Activated naive CD8-positive, alpha-beta T cell treated with anti-CD3 and anti-CD28 coated beads, Interleukin-2, amount 50 U/mL, for 16 hours (primary cell): ENCODE measurements around the gene SLC35E2B.
"Not testable (repeated sequence)": the region's sequence is repeated elsewhere in the genome, so short reads cannot be mapped to it uniquely, and the experiment has no call there.

ENCODE experiments used
- DNase-seq: peaks from one replicate; pipeline ENCODE4 v3.0.0-alpha.2; 2020; ENCODE audit warnings: low read depth, low spot score

The SLC35E2B gene

DNA sequence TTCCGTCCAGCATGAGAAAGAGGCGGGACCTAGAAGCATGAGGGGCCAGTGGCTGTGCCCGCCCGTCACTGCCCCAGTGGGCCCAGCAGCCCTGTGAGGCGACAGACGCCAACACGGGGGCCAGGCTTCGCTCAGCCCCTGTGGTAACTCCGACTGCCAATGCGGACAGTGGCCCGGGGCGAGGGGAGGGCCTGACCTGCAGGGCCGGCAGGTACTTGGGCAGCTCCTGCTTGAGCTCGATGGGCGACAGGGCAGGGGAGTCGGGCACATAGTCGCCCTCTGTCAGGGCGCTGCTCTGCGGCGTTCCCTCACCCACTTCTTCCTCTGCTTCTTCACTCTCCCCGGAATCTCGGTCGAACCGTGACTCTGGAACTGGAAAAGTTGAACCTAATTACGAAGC is 52.5 kb downstream of the SLC35E2B start:
- not testable (repeated sequence) for DNase-seq

DNA sequence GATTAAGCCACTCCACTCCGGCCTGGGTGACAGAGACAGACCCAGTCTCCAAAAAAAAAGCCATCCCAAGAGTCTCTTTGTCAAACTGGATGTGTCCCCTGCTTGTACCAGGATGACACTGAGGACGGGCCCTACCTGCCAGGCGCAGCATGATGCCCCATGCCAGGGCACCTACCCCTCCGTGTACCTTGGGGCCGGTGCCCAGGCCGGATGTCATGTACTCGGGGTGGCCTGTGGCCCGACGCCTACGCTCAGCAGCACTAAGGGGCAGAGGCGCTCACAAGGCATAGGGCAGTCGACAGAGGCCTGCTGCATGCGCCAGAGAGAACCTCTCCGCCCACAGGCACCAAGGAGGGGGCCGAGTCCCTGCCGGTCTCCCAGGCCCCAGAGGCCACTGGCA is 53.2 kb downstream of the SLC35E2B start:
- not testable (repeated sequence) for DNase-seq

DNA sequence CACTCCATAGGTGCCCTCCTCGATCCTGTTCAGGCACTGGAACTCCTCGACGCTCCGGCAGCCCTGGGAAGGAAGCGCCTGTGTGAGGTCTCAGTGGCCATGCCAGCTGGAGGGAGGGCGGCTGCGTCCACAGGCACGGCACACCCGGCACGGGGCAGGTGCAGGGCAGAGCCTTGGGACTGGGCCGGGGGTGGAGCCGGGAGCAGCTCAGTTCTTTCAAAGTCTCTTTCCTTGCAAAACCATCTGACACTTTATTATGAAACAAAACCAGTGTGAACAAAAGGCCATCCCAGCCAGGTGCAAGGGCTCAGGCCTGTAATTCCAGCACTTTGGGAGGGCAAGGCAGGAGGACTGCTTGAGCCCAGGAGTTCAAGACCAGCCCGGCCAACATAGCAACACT is 54.1 kb downstream of the SLC35E2B start:
- DNase-seq: not testable (repeated sequence)

DNA sequence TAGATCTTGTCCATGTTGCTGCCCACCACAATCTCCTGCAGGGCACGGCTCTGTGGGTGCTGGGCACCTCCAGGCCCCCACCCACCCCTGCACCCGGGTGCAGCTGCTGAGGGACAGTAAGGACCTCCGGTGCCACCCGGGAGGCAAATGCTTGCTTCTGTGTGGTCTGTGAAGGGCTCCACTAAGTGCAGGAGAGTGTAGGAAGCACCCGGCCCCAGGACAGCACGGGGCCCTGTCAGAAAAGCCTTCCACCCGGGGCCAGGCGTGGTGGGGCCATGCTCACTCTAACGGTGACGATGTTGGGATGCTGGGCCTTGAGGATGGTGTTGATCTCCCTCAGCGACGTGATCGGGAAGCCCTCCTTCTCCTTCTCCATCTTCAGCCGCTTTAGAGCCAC is 55.1 kb downstream of the SLC35E2B start:
- not testable (repeated sequence) for DNase-seq

DNA sequence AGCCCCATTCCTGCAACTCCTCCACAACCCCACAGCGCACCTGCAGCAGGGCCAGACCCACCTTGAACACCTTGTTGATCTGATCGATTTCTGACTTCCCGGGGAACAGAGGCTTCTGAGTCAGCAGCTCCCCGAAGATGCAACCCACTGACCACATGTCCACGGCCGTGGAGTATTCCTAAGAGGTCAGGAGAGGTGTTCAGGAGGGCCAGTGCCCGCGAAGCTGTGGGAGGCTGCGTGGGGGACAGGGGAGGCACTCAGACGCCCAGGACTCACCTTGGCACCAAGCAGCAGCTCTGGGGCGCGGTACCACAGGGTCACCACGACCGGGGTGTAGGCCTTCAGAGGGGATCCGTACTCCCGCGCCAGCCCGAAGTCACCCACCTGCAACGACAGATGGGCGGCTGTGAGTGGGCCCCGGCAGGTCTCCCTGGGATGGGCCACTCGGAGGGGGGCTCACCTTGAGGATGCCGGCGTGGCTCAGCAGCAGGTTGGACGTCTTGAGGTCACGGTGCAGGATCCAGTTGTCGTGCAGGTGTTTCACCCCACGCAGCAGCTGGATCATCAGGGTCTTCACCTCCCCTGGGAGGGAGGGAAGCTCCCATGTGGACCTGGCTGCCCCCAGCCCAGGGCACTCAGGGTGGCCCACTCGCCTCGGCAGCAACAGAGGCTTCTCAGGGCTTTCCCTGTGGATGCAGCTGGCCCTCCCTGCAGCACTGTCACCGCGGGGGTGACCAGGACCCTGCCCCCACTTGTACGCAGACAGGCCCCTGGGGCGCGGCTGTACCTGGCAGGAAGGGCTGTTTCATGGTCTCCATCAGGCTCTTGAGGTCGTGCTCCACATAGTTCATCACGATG is 55.7 kb downstream of the SLC35E2B start:
- DNase-seq: not testable (repeated sequence)

DNA sequence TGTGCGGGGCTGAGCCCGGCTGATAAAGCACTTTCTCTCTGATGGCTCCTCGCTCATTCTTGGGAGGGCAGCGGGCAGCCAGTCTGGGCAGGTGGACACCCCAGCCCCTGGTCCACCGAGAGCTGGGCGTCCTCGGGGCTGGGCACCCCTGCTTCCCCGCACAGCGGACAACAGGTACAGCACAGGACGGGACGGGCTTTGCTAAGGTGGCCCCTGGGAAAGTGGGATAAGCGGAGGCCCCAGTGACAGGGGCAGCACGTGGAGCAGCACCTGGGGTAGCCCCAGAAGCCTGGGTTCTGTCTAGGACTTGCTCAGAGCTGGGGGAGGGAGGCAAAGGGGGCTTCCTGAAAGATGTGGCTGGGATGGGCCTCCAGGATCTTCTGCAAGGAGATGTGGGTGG is 58.0 kb downstream of the SLC35E2B start:
- DNase-seq: not testable (repeated sequence)

DNA sequence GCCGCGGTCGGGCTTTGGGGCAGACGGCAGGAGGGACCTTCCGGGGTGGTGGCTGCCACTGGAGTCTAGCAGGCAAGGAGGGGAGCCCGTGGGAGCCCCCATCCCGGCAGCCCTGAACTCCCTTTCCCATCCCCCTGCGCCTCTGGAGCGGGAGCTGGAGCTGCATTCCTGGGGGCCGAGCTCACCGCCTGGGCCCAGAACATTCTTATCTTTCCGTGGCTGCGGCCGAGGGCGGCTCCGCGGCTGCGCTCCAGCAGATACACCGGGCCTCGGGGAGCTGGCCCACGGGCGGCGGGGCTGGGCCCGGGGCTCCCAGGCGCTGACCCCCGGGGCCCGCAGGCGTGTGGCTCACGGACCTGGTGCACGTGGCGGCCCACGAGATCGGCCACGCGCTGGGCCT is 59.2 kb downstream of the SLC35E2B start:
- not testable (repeated sequence) for DNase-seq

DNA sequence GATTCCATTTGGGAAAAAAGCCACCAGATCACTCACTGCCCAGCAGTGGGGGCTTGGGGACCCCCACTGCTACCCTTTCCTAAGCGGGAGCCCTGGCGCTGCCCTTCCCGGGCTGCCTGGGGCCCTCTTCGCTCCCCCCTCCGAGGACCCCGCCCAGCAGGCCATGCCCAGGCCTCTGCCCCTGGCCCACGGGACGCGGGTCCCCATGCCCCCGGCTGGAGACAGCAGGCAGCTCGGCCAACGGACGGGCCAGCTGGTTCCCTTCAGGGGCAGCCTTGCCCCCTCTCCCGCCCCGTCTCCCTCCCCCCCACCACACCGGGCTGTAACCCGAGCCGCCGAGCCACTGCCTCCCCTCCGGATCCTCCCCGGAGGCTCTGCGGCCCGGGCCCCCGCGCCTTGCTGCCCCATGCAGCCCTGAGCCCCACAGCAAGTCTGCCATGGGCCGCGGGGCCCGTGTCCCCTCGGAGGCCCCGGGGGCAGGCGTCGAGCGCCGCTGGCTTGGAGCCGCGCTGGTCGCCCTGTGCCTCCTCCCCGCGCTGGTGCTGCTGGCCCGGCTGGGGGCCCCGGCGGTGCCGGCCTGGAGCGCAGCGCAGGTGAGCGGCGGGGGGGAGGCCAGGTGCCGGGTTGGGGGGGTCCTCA is 60.7 kb downstream of the SLC35E2B start, which contains the start of gene MMP23B:
MMP23B (plus strand) TSS at position 392 of the 639 bp plus-strand sequence; CDS start at position 438, 46 bp downstream.
- DNase-seq: no peak

DNA sequence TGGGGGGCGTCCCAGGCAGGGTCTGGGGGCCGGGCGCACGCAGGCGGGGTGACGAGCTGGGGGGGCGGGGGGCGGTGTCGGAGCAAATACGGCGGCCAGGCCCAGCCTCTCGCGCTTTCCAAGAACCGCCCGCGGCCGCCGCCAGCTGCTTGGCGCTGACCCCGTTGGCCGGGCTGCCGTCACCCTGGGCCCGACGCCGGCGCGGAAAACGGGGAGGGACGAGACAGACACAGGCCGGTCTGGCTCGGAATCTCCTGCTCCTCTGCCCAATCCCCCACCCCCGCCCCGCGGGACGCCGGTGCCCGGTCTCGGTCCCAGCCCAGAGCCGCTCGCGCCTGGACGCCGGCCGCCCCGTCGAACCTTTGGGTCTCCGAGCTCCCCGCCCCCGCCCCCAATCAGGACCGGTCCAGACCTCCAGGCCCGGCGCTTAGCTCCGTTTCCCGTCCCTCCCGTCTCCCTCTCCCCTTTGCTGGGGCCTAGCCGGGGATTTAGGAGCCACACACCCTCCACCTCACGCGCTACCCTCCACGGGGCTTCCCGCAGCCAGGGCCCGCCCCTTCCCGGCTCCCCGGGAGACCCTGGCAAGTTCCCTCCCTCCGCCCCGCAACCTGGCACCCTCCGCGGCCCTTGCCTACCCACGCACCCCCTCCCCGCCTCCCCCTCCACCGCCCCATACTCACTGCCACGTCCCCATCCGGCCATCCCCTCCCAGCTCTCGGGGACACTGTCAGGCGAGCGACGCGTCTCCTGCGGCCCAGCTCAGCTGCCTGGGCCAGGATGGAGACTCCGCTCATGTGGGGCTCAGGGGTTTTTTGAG is 61.4 kb downstream of the SLC35E2B start:
- DNase-seq: no peak

DNA sequence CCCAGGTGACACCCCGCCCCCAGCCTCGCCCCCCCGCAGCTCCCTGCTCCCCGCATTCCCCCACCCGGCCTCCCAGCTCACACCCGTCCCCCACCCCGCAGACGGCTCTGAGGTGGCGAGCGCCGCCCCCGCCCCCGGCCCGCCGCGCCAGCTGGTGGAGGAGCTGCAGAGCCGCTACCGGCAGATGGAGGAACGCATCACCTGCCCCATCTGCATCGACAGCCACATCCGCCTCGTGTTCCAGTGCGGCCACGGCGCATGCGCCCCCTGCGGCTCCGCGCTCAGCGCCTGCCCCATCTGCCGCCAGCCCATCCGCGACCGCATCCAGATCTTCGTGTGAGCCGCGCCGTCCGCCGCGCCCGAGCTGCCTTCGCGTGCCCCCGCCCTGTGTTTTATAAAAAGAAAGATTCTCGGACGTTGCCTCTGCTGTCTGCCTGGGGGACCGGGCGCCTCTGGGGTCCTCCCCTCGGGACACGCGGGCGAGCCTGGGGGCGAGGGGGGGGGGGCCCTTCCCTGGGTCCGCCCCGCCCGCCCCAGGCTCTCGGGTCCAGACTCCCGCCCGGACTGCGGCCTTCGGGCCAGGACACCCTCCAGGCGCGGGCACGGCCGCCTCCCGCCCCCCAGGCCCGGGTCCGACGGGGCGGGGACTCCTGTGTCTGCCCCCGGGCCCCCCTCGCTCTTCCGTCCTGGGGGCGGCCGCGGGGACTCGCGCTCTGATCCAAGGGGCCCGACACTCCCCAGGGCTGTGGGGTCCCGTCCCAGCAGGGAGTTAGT is 62.2 kb downstream of the SLC35E2B start:
- peak; percentile 80 for DNase-seq

DNA sequence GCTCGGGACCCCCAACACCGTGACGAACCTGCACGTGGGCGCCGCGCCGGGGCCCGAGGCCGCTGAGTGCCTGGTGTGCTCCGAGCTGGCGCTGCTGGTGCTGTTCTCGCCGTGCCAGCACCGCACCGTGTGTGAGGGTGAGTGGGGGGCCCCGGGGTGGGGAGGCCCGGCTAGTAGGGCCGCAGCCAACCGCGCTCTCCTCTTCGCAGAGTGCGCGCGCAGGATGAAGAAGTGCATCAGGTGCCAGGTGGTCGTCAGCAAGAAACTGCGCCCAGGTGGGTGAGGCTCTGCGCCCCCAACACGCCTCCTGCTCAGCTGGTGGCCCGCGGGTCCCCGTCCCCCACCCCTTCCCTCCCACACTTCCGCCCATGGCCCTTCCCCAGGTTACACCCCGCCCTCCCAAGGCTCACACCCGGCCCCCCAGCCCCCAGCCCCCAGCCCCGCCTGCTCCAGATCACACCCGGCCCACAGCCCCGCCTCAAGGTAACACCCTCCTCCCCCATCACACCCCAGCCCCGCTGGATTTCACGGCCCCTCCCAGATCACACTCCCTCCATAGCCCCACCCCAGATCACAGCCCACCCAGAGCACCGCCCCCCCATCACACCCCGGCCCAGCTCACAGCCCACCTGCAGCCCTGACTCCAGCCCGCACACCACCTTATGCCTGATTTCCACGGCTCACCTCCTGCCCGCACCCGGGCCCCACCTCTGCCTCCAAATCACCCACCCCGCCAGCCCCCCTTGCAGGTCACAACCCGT is 63.0 kb downstream of the SLC35E2B start:
- peak; percentile 39 for DNase-seq

DNA sequence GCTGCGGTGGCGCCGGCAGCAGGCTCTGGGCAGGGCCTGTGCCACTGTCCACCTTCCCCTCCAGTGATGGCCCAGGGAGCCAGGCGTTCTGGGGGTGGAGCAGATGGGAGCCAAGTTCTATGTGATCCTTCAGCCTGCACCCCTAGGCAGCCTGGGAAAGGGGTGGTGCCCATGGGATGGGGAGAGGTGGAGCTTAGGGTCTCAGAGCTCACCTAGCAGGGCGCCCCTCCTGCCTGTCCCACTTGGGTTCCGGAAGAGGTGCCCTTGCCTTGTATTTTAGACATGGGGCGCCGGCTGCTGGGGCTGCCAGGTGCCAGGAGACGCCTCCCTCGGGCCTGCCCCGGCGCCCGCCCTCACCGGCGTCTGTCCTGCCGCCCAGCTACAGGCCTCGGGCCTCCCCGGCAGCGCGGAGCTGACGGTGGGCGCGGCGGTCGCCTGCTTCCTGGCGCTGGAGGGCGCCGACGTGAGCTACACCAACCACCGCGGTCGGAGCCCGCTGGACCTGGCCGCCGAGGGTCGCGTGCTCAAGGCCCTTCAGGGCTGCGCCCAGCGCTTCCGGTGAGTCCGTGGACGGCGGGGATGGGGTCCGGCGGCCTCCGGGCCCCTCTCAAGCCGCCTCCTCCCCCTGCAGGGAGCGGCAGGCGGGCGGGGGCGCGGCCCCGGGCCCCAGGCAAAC is 63.7 kb downstream of the SLC35E2B start:
- no peak for DNase-seq

DNA sequence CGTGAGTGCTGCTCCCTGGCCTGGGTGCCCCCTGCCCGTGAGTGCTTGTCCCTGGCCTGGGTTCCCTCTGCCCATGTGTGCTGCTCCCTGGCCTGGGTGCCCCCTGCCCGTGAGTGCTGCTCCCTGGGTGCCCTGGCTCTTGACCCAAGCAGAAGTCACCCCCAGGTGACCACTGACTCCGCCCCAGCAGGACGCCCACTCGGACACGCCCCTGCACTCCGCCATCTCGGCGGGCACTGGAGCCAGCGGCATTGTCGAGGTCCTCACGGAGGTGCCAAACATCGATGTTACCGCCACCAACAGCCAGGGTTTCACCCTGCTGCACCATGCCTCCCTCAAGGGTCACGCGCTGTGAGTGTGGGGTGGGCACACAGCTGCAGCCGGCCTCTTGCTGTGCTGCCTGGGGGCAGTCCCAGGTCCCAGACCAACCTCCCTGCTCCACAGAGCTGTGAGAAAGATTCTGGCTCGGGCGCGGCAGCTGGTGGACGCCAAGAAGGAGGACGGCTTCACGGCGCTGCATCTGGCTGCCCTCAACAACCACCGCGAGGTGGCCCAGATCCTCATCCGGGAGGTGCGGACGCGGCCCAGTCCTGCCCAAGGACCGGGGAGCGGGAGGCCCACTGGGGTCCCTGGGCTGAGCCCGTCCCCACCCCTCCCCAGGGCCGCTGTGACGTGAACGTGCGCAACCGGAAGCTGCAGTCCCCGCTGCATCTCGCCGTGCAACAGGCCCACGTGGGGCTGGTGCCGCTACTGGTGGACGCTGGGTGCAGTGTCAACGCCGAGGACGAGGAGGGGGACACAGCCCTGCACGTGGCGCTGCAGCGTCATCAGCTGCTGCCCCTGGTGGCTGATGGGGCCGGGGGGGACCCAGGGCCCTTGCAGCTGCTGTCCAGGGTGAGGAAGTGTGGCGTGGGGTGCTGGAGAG is 64.5 kb downstream of the SLC35E2B start:
- DNase-seq: no peak

DNA sequence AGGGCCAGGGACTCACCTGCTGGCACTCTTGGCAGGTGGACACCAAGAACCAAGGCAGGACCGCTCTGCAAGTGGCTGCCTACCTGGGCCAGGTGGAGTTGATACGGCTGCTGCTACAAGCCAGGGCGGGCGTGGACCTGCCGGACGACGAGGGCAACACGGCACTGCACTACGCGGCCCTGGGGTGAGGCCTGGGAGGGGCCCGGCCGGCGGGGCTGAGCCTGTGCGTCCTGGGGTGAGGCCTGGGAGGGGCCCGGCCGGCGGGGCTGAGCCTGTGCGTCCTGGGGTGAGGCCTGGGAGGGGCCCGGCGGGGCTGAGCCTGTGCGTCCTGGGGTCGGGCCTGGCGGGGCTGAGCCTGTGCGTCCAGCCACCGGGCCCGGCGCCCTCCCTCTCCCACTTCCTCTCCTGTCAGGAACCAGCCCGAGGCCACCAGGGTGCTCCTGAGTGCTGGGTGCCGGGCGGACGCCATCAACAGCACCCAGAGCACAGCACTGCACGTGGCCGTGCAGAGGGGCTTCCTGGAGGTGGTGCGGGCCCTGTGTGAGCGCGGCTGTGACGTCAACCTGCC is 65.2 kb downstream of the SLC35E2B start:
- DNase-seq: no peak

DNA sequence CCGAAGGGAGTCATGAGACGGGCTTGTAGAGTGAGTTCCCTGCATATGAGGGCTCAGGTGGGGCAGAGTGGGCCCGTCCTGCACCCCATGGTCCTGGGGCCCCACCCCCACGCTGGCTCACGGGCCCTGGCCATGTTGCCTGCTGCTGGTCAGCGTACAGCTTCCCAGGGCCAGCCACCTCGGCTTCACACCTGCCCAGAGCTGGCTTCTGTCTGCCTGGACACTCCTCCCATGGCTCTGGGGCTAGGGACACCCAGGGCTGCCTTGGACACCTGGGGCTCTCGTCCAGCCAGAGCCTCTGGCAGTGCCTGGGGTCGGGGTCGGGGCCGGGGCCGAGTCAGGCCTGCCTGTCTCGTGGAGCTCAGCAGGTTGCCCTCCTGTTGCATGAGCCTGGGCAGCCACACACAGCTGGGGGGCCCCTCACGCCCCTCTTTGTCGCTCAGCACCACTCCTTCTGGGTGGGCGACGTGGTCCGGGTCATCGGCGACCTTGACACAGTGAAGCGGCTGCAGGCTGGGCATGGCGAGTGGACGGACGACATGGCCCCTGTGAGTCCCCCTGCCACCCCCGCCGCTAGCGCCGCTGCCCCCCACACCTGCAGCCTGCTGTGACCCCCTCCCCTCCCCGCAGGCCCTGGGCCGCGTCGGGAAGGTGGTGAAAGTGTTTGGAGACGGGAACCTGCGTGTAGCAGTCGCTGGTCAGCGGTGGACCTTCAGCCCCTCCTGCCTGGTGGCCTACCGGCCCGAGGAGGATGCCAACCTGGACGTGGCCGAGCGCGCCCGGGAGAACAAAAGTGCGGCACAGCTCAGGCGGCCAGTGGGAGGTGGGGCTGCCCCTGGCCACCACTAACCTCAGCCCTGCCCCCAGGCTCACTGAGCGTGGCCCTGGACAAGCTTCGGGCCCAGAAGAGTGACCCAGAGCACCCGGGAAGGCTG is 66.1 kb downstream of the SLC35E2B start:
- DNase-seq: no peak

DNA sequence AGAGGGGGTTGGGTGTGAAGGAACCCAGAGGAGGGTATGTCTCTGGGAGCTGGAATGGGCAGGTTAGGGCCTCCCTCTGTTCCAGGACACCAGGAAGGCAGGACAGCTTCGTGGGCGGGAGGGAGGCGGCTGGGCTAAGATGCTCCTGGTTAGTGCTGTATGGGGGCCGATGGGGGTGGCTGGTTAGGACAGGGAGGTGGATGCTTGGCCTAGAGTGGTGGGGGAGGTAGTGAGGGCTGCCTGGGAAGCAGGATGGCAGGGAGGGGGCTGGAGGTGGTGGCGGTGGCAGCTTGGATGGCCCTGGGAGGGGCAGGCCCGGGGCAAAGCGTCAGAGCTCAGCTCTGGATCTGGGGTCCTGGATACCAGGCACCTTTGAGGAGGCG is 66.8 kb downstream of the SLC35E2B start:
- no peak for DNase-seq

DNA sequence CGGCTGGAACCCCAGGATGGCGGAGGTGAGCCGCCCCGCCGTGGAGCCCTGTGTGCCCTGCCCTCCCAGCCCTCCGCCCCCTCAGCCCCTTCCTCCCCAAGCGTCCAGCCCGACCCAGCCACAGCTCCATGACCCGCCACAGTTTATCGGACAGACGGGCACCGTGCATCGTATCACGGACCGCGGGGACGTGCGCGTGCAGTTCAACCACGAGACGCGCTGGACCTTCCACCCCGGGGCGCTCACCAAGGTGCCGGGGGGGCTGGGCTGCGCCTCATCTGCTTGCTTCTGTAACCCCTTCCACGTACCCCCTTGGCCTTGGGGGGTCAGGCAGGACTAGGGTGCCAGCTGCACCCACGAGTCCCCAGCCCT is 67.2 kb downstream of the SLC35E2B start:
- no peak for DNase-seq
